ENCODE measurements around the gene STPG1. TPM values are rescaled to one million over a fixed set of nuclear protein-coding genes. Genes with fewer than 3 reads are reported as not detected.

STPG1 gene
- total RNA-seq, 2 donors from 2014 or later = 13.6 to 18.4 TPM

DNA sequence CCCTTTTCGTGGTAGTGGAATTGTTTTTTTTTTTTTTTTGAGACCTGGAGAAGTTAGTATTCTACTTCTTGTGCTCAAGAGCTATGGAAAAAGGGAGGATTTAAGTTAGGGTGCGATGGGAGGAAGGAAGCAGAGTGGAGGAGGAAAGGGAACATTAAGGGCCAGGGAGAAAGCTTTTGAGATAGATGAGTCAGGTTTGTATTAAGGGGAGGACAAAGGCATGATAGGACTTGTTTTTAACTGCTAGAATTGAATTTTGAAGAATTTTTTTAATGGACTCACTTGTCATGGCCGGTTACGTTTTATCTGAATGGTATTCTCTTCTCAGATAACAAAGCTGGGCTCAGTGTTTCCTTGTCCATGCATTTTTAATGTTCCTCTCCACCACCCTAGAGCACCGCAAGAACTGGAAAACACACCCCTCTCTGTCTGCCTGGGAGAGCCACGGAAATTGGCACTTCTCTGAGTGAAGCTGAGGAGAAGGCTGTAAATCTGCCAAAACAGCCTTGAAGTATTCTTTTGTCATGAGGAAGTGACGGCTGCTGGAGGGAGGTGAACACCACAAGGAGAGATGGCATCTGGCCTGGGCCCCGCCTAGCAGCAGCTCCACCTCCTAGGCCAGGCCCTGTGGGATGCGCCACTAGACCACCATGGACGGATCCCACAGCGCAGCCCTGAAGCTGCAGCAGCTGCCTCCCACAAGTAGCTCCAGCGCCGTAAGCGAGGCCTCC is 5.5 kb upstream of the STPG1 start:
- intact Hi-C loops (cut with DNase I) = no loop called here
- no peak overlapping the region for H3K4me3 ChIP-seq
- H3K4me1 ChIP-seq = peaks cover 9% of the 10 kb centered on the region
- H3K27ac ChIP-seq = peak overlapping the region; percentile 37
- DNase-seq = peak; percentile 83
- no peaks in the 10 kb centered on the region for H3K36me3 ChIP-seq
- no peaks in the 10 kb centered on the region for H3K27me3 ChIP-seq
- TF ChIP-seq, protein P1, sequence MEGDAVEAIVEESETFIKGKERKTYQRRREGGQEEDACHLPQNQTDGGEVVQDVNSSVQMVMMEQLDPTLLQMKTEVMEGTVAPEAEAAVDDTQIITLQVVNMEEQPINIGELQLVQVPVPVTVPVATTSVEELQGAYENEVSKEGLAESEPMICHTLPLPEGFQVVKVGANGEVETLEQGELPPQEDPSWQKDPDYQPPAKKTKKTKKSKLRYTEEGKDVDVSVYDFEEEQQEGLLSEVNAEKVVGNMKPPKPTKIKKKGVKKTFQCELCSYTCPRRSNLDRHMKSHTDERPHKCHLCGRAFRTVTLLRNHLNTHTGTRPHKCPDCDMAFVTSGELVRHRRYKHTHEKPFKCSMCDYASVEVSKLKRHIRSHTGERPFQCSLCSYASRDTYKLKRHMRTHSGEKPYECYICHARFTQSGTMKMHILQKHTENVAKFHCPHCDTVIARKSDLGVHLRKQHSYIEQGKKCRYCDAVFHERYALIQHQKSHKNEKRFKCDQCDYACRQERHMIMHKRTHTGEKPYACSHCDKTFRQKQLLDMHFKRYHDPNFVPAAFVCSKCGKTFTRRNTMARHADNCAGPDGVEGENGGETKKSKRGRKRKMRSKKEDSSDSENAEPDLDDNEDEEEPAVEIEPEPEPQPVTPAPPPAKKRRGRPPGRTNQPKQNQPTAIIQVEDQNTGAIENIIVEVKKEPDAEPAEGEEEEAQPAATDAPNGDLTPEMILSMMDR (IDR thresholded peaks at IDR 0.05) = no peak
- H3K9me3 ChIP-seq = no peaks in the 10 kb centered on the region
- peak overlapping the region in 1 of 2 donors; percentile 54 for H3K9ac ChIP-seq (ENCODE audit: low read depth in 2 of 2, low read length in 2 of 2)

- Histone ChIP-seq H3K27ac (peak overlapping the region; percentile 76), H3K4me1 (peaks cover 9% of the 10 kb centered on the region), H3K9me3 (no peaks in the 10 kb centered on the region), H3K36me3 (no peaks in the 10 kb centered on the region), H3K4me3 (no peak overlapping the region), H3K27me3 (no peaks in the 10 kb centered on the region), H3K9ac (ENCODE audit: low read depth in 2 of 2, low read length in 2 of 2) (peak overlapping the region in 1 of 2 donors; percentile 82)
- no peak for DNase-seq
- intact Hi-C loops (cut with DNase I) = no loop called here
- TF ChIP-seq, protein P1 (IDR thresholded peaks at IDR 0.05) = no peak
These were observed 4.1 kb upstream of the STPG1 start for GRCh38 chr1:24417681-24418080.

DNA sequence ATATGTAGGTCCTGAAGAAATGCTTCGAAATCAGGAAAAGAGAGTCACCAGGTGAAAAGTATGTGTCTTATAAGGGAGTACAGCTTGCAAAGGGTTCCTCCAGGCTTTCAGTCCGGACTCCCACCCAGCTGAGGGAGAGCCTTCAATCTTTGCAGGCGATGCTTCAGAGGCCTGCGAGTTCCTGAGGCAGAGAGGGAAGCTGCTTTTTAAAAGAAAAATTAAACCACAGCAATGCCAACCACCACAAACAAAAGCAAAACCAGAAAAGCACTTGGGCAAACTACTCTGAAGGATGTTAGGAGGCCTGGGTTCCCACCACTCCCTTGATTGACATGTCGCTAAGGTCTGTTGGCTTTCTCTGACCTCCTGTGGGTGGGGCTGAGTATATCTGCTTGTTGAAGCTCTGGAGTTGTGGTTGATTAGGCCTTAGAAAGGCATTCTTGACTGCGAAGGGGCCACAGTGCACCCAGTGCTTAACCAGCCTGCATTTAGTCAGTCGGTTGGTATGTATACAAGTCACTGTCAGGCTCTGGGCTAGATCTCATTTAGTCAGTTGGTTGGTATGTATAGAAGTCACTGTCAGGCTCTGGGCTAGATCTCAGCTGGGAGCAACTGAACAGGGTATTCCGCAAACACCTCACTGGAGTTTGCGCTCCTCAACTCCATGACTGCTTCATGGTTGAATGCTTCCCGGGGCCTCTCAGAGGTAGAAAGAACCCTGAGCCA is 3.2 kb upstream of the STPG1 start:
- Histone ChIP-seq H3K9me3 (no peaks in the 10 kb centered on the region), H3K27ac (peak overlapping the region; percentile 76), H3K36me3 (no peaks in the 10 kb centered on the region), H3K4me1 (peaks cover 9% of the 10 kb centered on the region), H3K4me3 (peak overlapping the region; percentile 56), H3K9ac (ENCODE audit: low read depth in 2 of 2, low read length in 2 of 2) (peak overlapping the region; percentile 73 to 82), H3K27me3 (no peaks in the 10 kb centered on the region)
- TF ChIP-seq, protein P1 (IDR thresholded peaks at IDR 0.05) = no peak
- DNase-seq = peak; percentile 60
- intact Hi-C loops (cut with DNase I) = no loop called here

GRCh38 chr1:24415910-24416665 is 2.5 kb upstream of the STPG1 start:
- no peaks in the 10 kb centered on the region for H3K36me3 ChIP-seq
- H3K9ac ChIP-seq (ENCODE audit: low read depth in 2 of 2, low read length in 2 of 2) = peak overlapping the region; percentile 73 to 82
- peak overlapping the region; percentile 56 for H3K4me3 ChIP-seq
- peaks cover 9% of the 10 kb centered on the region for H3K4me1 ChIP-seq
- no peaks in the 10 kb centered on the region for H3K27me3 ChIP-seq
- no peaks in the 10 kb centered on the region for H3K9me3 ChIP-seq
- TF ChIP-seq, protein P1 (IDR thresholded peaks at IDR 0.05) = no peak
- peak overlapping the region; percentile 76 for H3K27ac ChIP-seq
- intact Hi-C loops (cut with DNase I) = no loop called here
- peak; percentile 59 for DNase-seq

- H3K27ac ChIP-seq = peak within 1 kb of the TSS; percentile 76
- TF ChIP-seq, protein P1 (IDR thresholded peaks at IDR 0.05) = peak; percentile 93
- H3K9ac ChIP-seq (ENCODE audit: low read depth in 2 of 2, low read length in 2 of 2) = peak within 1 kb of the TSS; percentile 73 to 82
- DNase-seq = peak; percentile 99
- no peaks in the 10 kb centered on the region for H3K9me3 ChIP-seq
- H3K4me1 ChIP-seq = peaks cover 9% of the 10 kb centered on the region
- H3K4me3 ChIP-seq = peak within 1 kb of the TSS; percentile 56
- H3K27me3 ChIP-seq = no peaks in the 10 kb centered on the region
- H3K36me3 ChIP-seq = no peaks in the 10 kb centered on the region
- intact Hi-C loops (cut with DNase I) = no loop called here
These were observed 1.8 kb upstream of the STPG1 start, which contains the start of gene NIPAL3 for GRCh38 chr1:24415334-24415909. NIPAL3 (plus strand) TSS chr1:24415802; CDS start chr1:24419548, 3,746 bp downstream.
